ENCODE measurements around the gene COL9A3.

COL9A3 gene

DNA sequence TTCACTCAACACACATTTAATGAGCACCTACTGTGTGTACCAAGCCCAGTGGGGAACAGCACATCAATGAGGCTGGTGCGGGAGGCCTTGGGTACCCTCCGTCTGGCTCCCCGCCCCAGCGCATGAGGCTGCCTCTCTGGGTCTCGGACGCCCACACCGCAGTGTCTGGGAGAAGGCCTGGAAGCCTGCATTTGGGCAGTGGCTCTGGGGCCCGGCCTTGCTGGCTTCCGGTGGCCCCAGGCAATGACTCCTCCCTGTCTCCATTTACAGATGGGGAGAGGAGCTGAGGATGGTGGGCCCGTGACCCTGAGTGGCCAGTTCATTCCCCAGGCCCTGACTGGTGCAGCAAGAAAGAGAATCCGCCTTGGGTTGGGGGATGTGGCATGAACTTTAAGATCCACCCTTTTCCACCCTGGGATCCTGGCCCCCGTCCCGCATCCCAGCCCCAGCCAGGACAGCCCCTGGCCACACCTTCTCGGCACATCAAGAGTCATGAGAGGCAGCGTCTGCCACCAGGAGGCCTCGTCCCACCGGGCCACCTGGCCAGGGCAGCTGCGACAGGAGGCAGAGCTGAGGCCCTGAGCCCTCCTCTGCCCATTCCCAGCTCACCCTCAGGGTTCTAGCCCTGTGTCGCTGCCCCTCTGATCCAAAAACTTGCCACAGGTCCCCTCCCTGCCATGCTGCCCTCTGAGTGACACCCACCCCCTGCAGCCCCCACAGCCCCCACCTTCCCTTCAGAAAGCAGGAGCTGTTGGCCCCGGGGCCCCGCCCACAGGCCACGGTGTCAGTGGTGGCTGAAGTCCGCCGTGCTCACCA is 38.0 kb upstream of the COL9A3 start:
- no peak for DNase-seq

DNA sequence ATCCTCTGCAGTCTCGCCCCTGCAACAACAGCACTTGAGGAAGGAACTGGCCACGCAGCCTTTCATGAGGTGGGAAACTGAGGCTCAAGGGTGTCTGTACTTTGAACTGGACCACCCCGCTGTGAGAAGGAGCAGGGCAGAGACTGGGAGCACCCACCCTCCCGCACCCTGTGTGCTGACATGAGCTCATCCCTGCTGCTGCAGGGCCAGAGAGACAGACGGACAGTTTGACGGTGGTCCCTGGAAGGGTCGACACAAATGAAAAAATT is 37.5 kb upstream of the COL9A3 start:
- DNase-seq, result no peak

DNA sequence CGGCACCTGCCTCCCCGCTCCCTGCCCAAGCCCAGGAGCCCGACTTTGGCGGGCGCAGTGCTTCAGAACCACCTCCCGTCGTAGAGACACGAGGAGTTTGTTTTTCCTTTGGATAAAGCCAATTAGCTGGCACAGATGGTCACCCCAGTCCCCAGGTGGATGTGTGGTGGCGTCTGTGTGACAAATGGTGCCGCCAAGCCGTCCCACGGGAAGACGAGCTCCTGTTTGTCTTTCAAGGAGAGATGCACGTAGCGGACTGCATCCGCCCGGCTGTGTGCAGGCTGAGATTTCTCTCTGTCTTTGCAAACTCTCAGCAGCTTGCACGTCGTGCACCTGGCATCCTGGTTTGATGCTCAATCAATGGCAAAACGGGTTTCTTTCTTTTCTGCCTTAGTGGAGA is 36.6 kb upstream of the COL9A3 start:
- DNase-seq, result no peak

DNA sequence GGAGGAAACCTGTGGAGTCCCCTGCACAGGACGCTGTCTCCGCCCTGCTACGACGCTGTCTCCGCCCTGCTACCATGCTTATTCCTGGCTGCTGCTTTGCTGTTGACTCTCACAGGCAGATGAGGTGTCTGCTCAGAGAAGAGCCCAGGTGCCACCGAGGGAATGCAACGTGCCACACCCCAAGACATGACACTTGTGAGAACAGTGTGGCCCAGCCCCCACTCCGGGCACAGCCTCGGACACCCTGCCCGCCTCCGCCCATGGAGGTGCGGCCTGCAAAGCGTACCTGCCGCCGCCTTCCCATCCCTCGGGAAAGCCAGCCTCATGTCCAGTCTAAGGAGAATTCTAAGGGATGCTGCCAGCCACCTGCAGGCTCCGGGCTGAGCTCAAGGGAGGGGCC is 36.2 kb upstream of the COL9A3 start:
- no peak for DNase-seq

DNA sequence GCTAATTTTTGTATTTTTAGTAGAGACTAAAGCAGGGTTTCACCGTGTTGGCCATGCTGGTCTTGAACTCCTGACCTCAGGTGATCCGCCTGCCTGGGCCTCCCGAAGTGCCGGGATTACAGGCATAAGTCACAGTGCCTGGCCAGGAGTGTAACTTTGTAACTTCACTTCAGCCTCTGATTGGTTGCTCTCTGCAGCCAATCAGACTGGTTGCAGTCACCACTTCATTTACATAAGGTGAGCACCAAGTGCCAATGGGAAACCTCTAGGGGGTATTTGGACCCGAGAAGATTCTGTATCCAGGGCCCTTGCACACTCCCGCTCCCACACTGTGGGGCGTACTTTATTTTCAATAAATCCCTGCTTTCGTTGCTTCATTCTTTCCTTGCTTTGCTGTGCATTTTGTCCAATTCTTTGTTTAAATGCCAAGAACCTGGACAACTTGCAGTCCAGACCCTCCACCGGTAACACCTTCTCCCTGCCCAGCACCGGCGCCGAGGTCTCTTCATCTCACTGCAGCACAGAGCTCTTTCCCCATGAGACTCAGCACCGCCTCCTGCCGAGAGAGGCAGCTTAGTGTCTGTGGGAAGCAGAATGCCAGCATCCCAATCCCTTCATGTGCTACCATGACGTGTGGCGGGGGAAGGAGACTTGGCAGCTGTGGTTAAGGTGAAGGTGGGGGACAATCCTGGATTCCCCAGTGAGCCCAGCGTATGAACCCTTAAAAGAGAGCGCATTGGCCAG is 34.5 kb upstream of the COL9A3 start:
- DNase-seq, result no peak

DNA sequence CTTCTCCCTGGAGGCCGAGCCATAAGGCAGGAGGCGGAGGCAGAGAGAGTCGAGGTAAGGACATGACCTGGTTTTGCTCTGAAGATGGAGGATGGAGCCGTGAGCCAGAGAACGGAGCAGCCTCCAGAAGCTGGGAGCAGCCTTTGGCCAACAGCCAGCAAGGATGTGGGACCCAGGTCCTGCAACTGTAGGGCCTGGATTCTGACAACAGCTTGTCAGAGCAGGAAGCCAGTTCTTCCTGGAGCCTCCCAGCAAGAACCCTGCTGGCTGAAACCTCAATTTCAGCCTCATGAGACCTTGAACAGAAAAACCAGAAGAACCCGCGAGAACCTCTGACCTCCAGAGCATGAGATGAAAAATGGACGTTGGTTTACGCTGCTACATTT is 34.0 kb upstream of the COL9A3 start:
- DNase-seq, result no peak

DNA sequence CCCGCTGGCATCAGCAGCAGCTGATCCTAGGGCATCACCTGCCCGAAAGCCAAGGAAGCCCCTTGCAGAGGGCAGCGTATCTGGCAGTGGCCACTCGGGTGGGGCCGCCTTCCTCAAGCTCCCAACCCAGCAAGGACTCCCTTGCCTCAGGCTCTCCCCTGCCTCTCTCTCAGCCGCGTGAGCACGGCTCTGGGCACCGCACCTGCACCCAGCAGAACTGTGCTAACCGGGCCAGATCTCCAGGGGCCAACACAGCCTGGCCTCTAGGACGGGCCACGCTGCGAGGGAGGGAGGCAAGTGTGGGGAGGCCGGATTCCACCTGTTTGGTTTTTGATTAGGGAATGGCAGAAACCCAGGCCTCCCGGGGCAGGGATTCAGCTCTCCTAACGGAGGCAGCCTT is 32.4 kb upstream of the COL9A3 start:
- no peak for DNase-seq

GRCh38 chr20:62785393-62785792 is 31.5 kb upstream of the COL9A3 start:
- DNase-seq, result no peak

GRCh38 chr20:62786157-62786556 is 30.7 kb upstream of the COL9A3 start:
- DNase-seq, result no peak

- DNase-seq, result no peak
These were observed 29.5 kb upstream of the COL9A3 start for GRCh38 chr20:62787321-62787720.

DNA sequence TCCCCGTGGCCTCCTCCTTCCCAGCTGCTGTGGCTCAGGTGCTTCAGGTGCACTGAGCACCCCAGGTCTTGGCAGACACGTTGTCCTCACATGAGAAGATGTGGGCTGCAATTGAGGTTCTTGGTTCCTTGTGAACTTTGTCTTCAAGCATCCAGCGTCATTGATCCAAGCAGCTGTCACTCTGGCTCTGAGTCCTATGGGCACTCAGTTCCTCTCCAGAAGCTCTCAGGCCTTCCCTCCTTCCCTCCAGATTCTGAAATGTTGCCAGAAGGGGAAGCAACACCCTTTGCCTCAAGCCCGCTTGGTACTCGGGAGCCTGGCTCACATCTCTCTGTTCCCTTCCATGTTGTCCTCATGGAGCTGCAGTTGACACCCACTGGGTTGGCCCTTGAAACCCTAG is 29.0 kb upstream of the COL9A3 start:
- no peak for DNase-seq

- DNase-seq, result peak; percentile 57
These were observed 28.2 kb upstream of the COL9A3 start for GRCh38 chr20:62788607-62789006.

GRCh38 chr20:62790075-62790474 is 26.8 kb upstream of the COL9A3 start:
- DNase-seq, result no peak

GRCh38 chr20:62791301-62792181 is 25.3 kb upstream of the COL9A3 start:
- peak; percentile 91 for DNase-seq

DNA sequence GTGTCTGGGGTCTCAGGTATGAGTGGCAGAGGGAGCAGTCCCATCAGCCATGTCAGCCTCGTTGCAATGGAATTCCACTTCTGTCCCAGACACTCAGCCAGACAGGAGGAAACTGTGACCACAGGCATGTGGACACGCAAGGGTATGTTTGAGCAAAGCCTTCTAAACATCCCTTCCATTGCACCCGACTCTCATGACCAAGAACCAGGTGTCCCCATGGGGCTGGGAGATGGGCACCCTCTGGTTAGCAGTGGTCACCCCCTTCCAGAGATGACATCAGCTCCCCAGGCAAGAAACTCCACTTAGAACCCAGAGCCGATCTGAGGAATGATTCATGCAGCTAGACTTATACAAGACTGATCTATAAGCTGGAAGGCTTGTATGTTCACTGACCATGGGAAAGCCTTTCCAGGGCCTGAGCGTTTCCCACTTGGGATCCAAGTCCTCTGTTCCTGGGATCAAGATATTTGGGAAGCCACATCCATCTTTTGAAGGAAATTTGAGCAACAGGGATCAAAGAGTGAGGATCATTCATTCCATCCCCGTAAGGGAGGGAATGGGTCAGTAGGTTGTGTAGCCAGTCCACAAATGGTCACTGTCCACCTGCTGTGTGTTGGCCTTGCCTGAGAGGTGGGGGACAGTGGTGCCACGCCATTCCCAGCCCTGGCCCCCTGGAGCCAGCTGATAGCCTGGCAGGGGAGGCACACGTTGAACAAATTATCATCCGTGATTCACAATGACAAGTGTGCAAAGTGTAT is 24.5 kb upstream of the COL9A3 start:
- DNase-seq, result no peak

DNA sequence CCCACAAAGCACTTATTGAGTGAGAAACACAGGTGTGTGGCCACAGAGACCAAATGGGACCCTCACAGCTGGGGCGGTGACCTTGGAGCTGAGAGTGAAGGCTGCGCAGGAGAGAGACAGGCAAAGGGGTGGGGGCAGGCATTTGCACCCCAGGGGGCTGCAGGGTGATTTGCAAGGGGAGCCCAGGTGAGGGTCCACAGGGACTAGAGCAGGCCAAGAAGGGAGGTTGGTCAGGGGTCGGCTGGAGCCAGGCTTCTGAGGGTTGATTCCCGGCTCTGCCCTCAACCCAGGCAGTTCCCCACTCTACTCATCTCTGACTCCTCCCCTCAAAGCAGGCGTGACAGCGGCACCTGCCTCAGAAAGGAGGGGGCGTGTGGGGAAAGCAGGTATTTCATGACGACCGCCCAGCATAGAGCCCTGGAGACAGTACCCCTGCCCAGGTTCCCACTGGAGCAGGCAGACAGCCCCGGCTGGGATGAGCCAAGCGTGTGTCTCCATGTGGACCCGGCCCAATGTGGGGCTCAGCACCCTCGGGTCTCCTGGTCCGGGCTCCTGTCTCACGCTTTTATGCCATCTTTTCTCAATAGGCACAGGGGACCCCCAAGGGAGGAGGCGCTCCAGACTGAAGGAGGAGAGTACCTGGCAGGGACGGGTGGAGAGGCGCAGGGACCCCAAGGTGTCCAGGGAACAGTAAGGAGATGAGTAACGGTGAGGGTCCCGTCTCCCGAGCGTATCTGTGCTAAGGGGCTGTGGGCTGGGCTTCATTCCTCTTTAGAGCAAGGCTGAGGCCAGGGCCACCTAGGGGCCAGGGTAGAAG is 23.7 kb upstream of the COL9A3 start:
- no peak for DNase-seq

- DNase-seq, result no peak
These were observed 23.2 kb upstream of the COL9A3 start for GRCh38 chr20:62793757-62794006.

GRCh38 chr20:62794007-62794724 is 22.7 kb upstream of the COL9A3 start:
- peak; percentile 94 for DNase-seq

DNA sequence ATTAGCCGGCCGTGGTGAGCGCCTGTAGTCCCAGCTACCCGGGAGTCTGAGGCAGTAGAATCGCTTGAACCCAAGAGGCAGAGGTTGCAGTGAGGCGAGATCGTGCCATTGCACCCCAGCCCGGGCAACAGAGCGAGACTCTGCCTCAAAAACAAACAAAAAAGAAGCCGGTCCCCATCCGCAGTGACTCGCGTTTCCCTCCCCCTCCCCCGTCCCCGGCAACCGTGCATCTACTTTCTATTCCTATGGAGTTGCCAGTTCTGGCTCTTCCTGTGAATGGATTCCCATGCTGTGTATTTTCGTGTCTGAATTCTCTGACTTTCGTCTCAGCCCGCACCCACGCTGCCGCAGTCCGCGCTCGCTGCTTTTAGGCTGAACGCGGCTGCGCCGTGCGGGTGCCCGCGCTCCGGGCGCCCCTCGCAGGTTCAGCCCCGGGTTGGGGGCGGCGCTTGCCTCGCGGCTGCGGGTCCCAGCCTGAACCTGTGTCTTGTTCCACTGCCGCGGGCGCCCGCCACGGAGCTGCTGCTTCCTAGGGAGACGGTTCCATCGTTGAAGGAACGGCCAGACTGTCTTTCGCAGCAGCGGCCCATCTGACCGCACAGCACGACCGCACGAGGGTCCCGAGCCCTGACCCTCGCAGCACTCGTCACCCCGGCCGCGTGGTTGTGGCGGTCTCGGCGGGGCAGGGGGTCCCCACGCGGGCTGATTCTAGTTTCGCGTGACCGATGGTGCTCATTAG is 21.7 kb upstream of the COL9A3 start:
- peak; percentile 66 for DNase-seq

DNA sequence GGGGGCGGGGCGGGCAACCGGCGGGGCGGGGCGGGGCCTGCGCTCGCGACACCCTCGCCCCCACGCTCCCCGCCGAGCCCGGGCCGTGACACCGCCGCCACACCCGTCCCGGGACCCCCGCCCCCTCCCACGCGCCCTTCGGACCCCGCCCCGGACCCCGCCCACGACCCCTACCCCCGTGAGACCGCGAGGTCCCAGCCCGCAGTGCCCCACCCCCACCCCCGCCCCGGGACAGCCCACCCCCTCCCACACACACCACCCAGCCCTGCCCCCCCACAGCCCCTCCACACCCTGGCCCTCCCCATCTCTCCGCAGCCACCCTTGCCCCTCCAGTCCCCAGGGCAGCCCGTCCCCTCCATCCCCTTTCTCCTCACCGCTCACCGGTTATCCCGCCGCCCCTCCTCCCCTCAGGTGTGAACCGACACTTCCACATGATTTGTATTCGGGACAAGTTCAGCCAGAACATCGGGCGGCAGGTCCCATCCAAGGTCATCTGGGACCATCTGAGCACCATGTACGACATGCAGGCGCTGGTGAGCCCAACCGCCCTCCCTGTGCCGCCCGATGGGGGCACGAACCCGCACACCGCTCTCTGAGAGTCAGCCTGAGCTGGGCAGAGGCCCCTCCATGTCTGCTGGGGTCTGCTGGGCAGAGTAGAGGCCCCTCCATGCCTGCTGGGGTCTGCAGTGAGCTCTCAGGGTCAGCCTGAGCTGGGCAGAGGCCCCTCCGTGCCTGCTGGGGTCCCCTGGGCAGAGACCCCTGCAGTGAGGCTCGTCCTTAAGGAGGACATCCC is 20.0 kb upstream of the COL9A3 start:
- no peak for DNase-seq
